ENCODE results near the gene OR6X1.

Gene OR6X1, protein sequence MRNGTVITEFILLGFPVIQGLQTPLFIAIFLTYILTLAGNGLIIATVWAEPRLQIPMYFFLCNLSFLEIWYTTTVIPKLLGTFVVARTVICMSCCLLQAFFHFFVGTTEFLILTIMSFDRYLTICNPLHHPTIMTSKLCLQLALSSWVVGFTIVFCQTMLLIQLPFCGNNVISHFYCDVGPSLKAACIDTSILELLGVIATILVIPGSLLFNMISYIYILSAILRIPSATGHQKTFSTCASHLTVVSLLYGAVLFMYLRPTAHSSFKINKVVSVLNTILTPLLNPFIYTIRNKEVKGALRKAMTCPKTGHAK

DNA sequence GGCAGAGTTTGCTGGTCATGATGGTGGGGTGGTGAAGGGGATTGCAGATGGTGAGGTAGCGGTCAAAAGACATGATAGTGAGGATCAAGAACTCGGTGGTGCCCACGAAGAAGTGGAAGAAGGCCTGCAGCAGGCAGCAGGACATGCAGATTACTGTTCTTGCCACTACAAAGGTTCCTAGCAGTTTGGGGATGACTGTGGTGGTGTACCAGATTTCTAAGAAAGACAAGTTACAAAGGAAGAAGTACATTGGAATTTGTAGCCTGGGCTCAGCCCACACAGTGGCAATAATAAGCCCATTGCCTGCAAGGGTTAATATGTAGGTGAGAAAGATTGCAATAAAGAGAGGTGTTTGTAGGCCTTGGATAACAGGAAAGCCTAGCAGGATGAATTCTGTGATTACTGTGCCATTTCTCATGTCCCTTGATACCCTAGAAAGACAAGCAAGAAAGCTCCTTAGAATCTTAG, at the start of gene OR6X1:
Gene OR6X1 (minus strand): TSS at position 418 of the 468 bp plus-strand sequence. CDS start 0 bp downstream, at position 418.
- no peak for DNase-seq

DNA sequence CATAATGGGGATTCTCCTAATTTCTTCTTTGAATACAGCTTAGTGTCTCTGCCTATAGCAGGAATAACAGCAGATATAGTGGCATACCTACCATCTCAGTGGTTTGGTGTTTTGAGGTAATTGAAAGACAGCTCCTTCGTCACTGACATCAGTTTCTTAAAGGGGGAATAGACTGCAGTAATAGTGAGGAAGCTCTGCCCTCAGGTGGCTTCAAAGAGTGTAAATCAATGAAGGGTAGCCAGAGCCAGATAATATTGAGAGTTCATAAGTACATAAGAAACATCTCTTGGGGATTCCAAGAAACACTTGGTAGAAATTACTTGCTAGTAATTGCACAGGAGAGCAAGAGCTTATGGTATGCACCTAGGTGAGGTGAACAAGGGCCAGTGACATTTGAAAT, 47.4 kb upstream of the OR6X1 start:
- DNase-seq = no peak

DNA sequence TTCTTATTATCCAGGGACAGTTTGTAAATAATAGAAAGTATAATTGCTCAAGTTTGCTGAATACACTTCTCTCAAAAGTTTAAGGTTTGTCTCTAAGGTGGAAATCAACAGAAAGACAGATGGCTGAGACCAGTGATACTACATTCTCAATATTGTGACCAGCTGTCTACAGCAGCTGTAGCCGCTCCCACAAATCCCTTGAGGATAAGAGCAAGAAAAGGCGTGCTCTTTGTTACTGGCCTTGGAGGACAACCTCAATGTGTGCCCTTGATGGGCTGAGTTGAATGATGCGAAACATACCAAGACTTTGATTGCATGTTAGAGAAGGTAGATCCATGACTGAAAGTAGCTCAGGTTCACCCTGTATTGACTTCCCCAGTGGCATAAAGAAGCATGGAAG, 45.7 kb upstream of the OR6X1 start:
- no peak for DNase-seq

DNA sequence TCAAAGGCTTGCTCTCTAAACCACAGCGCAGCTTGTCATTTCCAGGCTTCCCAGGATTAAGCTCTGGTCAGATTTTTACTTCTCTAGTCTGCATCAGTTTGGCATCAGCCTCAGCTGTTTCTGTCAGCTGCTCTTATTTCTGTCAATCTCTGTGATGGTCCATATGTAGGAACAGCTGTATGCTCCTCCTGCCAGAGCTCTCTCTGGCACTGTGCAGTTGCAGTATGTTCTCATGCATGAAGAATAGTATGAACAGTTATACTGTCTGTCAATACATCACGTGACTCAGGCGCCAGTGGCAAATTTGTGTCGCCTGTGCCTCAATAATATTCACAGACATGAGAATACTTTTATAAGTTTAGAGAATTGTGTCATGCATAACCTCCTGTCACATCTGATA, 45.1 kb upstream of the OR6X1 start:
- no peak for DNase-seq

DNA sequence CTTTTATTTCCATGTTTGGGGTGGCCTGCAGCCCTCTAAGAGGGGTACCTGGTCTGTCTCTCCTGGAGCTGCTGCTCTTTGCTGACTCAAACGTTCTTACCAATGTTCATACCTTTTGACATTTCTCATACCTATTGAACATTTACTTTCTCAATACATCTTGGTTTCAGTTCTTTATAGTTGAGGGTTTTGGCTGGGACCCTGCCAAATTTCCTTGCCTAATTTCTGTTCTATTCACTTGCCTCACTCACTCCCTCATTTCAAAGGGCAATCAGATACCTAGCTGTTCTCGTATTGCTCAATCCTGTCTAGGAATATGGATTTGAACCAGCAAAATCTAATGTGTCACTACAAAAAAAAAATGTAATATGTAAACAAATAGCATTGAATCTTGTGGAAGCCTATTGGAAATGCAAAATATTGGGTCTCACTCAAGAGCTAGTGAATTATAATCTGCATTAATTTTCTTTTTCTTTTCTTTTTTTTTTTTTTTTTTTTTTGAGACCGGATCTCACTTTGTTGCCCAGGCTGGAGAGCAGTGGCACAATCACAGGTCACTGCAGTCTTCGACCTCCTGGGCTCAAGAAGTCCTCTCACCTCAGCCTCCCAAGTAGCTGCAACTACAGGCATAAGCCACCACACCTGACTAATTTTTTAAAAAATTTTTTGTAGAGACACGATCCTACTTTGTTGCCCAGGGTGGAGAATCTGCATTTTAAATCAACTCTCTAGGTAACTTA, 44.4 kb upstream of the OR6X1 start:
- no peak for DNase-seq

DNA sequence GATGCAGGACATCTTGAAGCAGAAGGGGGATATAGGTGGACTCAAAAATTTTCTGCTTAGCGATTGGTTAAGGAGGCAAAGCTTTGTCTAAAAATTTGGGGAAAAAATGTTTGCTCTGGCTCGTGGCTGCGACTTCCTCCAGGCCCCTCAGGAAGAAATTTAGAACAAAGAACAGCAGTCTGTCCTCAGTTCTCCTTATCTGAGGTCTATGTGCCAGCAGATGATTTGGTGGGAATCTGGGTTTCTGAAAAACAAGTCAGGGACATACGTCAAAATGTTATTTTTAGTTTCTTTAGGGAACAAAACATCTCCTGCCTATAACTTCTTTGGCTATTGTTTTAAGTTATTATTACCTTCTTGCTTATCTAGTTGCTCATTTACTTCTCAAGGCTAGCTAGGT, 43.8 kb upstream of the OR6X1 start:
- DNase-seq = no peak

DNA sequence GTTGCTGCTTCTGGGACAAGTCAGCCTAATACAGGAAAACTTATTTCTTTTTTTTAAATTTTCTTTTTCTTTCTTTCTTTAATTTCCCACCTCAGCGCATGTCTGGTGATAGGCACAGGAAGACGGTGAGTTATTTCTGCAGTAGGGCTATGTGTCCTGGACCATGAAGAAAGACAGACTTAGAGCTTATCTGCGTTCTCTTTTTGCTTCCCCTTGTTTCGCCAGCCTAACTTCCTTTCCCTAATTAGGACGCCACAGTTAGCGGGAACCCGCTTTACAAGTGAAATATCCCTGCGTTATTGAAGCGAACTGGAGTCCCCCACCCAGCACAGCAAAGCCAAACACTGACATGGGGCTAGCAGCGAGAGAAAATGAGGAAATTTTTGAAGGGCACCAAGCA, 43.2 kb upstream of the OR6X1 start:
- DNase-seq = no peak

DNA sequence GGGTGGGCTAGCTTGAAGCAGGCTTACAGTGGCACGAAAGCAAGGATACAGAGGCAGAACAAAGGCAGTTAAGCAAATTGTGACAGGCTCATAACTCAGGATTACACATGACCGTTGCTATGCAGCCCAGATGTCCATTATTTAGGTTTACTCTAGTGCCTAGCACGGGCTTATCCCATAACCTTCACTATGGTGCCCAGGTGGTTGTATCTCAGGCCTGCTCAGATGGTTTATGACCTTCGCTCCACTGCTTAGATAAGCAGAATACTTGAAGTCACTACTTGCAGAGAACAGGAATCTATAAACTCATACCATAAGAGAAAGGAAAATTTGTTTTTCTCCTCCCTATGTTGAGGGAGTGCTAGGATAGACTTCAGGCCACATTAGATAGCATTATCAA, 42.8 kb upstream of the OR6X1 start:
- DNase-seq = no peak

DNA sequence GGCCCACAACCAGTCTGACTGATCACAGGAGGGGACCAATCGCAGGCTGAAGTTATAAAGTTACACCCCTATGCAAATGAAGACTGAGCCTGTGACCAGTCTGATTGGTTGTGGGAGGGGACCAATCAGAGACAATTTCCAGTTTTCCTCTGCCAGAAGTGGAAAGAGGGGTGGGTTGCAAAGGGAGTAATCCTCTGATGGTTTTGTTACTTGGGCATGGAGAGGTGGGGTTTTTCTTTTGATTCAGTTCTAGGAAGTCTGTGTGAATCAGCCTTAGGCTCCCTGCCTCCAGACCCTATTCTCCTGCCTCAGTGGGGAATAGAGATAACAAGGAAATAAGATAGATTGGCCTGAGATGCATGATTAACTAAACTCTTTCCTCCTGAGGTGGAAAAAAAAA, 41.9 kb upstream of the OR6X1 start:
- DNase-seq = no peak

DNA sequence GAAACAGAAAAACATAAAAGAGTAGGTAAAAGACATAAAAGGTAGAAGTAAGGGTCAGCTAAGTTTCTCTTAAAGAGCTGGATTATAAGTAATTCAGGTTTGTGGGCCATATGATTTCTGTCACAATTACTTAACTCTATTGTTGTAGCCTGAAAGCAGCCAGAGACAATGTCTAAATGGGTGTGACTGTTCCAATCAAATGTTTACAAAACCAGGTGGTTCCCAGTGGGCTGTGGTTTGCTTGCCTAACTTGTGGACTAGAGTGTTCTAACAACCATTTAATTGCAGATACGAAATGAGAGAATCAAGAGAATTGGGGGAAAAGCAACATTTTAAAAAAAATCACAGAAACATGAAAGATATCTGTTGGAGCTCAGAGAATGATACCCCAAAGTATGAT, 29.2 kb upstream of the OR6X1 start:
- DNase-seq = no peak

DNA sequence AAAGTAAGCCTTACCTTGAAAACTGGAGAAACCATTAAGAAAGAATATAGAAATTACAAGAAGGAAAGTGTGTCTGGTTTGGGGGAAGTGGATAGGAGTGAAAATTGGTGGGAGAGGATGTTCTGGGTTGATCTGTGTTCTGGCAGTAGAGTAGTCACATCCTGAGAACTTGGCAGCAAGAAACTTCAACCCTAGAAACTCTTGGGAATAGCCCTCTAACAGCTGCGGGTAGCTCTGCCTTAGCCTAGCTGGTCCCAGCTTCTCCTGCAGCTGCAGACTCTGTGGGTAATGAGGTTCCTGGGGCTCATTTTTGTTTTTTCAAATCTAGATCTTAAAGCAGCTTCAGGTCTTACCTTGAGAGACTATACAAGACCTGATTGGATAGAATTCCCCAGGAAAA, 24.2 kb upstream of the OR6X1 start:
- no peak for DNase-seq

DNA sequence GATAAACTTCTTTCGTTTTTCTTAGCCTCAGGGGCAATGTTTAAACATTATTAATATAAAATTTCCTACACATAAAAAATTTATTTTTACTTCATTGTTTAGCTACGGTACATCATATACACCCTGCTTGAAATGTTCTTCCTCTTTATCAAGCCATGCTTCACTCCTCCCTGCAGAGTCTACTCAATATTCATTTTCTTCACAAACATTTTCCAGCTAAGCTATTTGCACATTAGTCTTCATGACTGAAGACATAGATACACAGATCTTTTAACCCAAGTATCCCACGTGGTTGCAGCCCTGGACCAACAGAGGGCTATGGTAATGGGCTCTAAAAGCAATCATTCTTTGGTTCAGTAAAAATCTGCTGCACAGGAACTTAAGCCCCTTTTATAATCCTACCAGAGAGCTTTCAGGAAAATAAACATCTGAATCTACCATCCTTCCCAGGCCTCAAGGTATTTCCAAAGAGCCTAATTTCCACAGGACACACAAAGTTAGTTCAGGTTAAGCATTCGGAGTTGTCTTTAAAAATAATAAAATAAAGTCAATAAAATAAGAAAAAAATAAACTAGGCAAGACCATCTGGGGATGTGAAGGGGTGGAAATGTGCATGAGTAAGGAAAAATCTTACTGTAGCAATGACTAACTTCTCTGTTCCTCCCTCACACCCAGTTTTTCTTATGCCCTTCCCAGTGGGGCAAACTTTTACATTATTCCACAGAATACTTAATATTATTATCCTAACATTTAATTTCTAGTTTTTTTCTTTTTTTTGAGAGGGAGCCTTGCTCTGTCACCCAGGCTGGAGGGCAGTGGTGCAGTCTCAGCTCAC, 21.6 kb upstream of the OR6X1 start:
- no peak for DNase-seq

DNA sequence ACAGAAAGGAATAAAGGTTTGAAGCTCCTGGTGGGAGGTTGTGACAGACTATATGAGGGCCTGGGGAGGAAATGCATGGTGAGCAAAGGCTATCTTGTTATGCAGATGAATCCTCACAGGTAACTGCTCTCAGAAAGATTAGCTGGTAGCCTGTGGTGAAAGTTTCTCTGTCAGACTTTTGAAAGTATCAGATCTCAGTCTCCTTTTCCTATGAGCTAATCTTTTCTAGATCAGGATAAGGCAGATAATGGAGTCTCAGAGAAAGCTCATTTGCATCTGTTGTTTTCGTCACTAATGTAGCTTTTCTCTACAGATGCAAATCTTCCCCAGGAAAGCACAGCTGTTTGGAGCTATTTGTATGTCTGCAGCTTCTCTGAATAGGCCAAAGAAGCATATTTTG, 21.0 kb upstream of the OR6X1 start:
- DNase-seq = no peak

DNA sequence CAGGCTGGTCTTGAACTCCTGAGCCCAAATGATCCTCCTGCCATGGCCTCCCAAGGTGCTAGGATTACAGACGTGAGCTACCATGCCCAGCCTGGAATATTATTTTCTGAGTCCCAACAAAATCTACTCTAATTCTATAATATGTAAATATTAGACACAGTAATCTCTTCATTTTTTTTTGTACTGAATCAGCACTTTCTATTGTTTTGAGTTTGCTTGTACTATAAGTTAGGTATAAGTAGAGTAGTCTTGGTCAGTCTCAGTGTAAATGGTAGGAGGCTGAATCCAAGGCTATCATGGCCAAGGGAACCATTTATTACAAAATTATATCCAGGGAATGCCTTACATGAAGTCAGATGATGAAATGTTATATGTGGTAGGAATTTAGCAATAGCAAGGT, 19.6 kb upstream of the OR6X1 start:
- DNase-seq = no peak

DNA sequence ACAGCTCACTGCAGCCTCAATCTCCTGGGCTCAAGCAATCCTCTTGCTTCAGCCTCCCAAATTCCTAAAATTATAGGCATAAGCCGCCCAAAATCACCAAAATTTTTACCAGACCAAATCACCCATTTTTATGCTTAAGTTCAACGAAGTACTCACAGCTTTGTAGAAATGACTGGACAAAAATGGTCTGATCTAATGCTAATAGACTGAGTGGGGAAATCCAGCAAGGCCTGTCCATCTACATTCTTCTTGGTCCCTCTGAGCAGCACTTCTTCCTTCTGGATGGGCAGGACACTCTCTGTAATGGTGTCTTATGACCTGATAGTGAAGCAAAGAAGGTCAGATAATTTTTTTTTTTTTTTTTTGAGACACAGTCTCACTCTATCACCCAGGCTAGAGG, 18.7 kb upstream of the OR6X1 start:
- DNase-seq = no peak

DNA sequence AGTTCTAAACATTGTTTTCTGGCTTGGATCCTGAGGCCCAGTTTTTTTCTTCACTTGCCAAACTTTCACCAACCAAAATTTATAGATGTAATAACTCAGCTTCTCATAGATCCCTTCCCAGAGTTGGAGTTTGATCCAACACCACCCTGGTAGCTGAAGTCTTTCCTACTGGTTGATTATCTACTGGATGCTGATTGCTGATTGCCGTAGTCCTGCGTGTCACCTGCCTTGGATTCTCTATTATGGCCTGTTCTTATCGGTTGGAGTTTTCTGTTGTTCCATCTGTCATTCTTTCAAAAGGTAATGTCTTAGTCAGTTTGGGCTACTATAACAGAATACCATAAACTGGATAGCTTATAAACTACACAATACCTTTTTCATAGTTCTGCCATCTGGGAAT, 17.3 kb upstream of the OR6X1 start:
- no peak for DNase-seq

DNA sequence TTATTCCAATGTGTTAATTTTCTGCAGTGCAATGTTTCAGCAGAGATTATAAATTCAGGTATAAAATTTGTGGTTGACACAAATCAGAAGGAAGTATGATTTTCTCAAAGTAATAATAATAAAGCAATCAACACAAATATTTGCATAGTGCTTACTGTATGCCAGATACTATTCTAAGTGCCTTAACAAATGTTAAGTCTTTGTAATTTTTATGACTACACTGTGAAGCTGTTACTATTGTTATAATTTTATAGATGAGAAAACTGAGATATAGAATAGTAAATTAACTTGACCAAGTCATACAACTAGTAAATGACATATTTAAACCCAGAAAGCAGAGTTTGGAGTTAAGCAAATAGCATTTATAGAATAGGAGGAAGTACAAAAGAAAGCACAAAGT, 16.4 kb upstream of the OR6X1 start:
- DNase-seq = no peak

DNA sequence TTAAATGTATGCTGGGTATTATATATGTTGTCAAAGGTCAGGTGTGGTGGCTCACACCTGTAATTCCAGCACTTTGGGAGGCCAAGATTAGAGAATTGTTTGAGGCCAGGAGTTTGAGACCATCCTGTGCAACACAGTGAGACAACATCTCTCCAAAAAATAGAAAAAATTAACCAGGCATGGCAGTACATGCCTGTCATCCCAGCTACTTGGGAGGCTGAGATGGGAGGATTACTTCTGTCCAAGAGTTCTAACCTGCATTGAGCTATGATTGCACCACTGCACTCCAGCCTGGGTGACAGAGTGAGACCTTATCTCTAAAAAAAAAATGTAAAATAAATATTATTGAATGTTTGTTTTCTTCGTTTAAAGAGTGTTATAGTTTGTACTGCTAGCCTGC, 11.3 kb upstream of the OR6X1 start:
- DNase-seq = no peak

DNA sequence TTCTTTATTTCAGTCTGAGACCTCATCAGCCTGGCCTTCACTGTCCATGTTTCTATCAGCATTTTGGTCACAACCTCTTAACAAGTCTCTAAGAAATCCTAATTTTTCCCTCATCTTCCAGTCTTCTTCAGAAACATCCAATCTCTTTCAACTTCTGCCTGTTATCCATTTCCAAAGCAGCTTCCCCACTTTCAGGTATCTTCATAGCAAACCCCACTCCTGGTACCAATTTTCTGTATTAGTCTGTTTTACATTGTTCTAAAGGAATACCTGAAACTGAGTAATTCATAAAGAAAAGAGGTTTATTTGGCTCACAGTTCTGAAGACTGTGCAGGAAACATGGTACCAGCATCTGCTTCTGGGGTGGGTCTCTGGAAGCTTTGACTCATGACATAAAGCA, 8.1 kb upstream of the OR6X1 start:
- no peak for DNase-seq

DNA sequence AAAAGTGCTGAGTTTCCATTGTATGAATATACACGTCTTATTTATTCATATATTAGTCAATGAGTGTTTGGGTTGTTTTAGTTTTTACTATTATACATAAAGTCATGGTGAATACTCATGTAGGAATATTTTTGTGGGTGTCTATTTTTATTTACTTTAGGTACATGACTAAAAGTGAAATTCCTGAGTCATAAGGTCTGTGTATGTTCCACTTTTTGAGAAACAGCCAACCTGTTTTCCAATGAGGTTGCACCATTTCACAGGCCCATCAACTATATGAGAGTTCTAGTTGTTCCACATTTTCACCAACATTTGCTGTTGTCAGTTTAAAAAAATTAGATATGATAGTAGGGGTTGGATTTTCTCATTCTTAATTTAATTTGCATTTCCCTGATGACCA, 6.6 kb upstream of the OR6X1 start:
- DNase-seq = no peak

DNA sequence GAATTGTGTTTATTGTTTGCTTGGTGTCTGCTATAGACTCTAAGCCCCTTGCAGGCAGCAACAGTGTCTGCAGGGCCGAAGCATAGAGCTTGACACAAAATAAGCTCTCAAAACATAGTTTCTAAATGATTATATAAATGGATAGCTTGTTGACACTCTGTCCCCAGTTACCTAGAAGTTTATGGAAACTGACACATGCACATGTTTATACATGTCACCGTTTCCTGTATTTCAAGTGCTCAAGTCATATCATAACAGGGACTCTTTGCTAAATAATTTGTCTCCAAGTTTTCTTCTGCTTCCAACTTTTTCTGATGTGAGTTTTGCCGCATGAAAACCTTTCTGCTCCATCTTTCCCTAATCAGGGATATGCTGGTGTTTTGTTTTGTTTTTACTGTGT, 3.7 kb upstream of the OR6X1 start:
- DNase-seq = no peak

DNA sequence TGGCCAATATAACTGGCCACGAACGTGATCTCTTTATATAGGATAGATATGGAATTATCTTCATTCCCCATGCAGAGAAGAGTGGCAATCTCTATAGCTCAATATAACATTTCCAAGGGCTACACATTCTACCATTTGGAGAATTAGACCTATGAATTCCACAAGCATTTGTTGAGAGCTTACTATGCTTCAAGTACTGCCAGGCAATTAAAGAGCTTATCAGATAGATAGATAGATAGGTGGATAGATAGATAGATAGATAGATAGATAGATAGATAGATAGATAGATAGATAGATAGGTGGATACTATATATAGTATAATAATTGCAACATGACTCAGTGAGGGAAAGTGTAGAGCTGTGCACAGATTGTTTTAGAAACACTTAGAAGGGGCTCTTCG, 1.5 kb upstream of the OR6X1 start:
- no peak for DNase-seq

DNA sequence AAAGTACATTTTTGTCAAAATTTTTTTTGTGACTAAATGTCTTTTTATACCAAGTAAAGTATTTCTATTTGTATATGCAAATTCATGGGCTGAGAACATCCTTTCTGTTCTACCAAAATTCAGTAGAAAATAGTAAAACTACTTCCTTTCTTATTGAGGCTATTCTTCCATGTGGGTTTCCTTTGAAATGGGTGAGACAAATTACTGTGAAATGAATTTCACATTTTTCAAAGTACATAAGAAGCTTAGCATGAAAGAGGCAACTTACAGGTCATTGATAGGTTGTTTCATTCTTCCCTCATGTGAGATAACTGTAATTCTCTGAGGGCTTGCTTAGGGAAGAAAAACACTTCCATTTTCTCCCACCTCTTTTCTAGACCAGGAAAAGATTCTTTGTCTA, 1.0 kb upstream of the OR6X1 start:
- DNase-seq = no peak

DNA sequence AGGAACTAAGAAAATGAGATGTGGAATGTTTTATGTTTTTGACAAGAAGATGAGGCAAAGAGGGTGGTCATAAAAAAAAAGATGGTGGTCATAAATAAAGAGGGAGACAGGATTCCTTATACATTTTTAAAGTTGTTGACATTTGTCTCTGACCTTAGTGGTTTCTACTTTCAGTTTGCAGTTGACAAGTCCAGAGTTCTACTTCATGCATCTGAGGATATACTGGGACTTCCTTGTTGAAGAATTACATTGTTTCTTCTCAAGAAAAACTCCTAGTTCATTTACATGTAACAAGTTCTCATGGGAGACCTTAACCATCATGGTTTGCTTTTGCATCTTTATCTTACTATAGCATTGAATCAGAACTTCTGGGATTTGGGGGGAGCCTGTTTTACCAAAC, 1.2 kb downstream of the OR6X1 start:
- DNase-seq = no peak
